ENCODE data around the gene BBS2.

DNA sequence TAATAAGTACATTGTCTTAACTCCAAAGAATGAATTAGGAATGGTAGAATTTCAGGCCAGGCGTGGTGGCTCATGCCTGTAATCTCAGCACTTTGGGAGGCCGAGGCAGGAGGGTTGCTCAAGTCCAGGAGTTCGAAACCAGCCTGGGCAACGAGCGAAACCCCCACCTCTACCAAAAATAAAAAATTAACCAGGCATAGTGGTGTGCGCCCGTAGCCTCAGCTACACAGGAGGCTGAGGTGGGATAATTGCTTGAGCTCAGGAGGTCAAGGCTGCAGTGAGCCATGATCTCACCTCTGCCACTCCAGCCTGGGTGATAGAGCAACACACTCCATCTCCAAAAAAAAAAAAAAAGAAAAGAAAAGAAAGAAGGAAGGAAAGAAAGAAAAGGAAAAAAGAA is 18.5 kb upstream of the BBS2 start:
- TF ChIP-seq NFE2L1 (tag; IDR thresholded peaks at IDR 0.05; ENCODE audit: borderline replicate concordance, low read depth) (no peak), MCM3 (IDR thresholded peaks at IDR 0.05) (no peak)
- TF ChIP-seq, protein P1, sequence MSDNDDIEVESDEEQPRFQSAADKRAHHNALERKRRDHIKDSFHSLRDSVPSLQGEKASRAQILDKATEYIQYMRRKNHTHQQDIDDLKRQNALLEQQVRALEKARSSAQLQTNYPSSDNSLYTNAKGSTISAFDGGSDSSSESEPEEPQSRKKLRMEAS (CRISPR knock-in tag; IDR thresholded peaks at IDR 0.05): no peak

All from K562 (cell line).